ENCODE measurements around the gene EHD1.

The EHD1 gene

DNA sequence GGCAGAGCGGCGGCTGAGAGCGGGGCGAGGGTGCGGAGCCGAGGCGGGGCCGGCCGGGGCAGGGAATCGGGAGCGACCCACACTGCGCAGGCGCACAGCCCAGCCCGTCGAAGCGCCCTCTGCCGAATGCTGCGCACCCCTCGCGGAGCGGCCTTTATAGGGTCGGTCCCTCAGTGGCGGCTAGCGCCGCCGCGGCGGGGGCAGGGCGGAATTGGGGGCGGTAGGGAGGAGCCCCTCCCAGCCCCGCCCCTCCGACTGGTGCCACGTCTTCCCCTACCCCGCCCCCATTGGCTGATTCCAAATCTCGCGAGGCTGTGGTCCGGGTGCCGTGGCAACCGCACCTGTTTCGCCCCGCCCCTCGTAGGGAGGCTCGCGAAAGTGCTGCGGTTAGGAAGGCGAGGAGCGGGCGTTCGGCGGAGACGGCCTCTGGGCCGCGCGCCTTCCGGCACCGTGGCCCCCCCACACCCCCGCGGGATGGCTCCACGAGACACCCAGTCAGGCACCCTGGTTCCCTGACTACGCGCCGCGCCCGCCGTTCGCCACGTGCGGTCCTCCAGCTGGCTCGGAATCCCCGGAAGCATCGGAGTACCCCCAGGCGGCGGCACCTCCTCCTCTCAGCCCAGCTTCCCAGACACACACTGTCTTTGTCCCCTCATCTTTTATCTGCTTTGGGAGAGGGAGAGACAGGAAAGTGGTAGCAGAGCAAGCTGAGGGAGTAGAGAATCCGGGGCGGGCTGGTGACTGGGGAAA lies at the start of gene EHD1:
EHD1 (minus strand) TSS at position 128 of the 750 bp plus-strand sequence. CDS start 157 bp downstream, outside the sequence.
- peaks cover 10% of the 10 kb centered on the region for H3K36me3 ChIP-seq (ENCODE audit: control insufficient read depth, insufficient read depth, low read length)
- peak within 1 kb of the TSS; percentile 99 for H3K4me3 ChIP-seq (replicated peaks; ENCODE audit: low read depth, low read length)
- TF ChIP-seq CTCF (IDR thresholded peaks at IDR 0.05; ENCODE audit: insufficient read depth, low read length, poor library complexity, severe bottlenecking): peak; percentile 48
- H3K27me3 ChIP-seq (replicated peaks; ENCODE audit: control insufficient read depth, insufficient read depth, low read length): no peaks in the 10 kb centered on the region
- DNase-seq (ENCODE audit: extremely low read depth, insufficient read length): peak; percentile 99

- no peak for DNase-seq (ENCODE audit: extremely low read depth, insufficient read length)
- no peak for TF ChIP-seq CTCF (IDR thresholded peaks at IDR 0.05; ENCODE audit: insufficient read depth, low read length, poor library complexity, severe bottlenecking)
- Histone ChIP-seq H3K4me3 (replicated peaks; ENCODE audit: low read depth, low read length) (no peak overlapping the region), H3K36me3 (ENCODE audit: control insufficient read depth, insufficient read depth, low read length) (peaks cover 17% of the 10 kb centered on the region), H3K27me3 (replicated peaks; ENCODE audit: control insufficient read depth, insufficient read depth, low read length) (no peaks in the 10 kb centered on the region)
Observed at GRCh38 chr11:64926689-64927088, 48.3 kb upstream of the EHD1 start.

DNA sequence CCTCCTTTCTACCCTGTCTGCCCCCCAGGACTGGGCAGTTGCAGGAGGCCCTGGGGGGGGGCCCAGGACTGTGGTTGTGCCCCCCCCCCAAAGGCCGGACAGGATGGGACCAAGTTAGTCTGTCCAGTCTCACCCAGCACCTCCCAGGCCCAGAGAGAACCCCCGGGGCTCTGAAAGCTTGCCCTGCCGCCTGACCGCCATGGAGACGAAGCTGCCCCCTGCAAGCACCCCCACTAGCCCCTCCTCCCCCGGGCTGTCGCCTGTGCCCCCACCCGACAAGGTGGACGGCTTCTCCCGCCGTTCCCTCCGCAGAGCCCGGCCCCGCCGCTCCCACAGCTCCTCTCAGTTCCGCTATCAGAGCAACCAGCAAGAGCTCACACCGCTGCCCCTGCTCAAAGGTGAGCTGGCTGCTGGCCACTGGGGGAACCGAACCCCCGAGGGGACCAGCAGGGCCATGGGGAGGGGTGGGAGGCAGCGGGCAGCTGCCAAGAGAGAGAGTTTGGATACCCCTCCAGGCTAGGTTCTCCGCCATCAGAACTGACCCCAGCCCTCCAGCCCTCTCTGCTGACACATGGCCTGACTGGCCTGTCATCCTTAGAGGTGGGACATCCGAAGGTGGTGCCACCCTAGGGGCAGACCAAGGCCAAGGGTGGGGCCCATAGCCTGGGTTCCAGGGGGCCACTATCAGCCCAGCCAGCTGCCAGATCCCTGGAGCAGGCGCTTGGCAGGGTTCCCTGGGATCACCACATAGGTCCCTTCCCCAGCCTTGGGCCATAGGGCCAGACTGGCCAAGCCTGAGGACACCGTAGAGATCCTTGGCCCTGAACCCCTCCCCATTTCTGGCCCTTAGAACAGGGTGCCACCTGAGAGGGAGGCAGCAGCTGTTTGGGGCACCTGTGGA lies 47.4 kb upstream of the EHD1 start:
- no peak for TF ChIP-seq CTCF (IDR thresholded peaks at IDR 0.05; ENCODE audit: insufficient read depth, low read length, poor library complexity, severe bottlenecking)
- Histone ChIP-seq H3K36me3 (ENCODE audit: control insufficient read depth, insufficient read depth, low read length) (peaks cover 11% of the 10 kb centered on the region), H3K27me3 (replicated peaks; ENCODE audit: control insufficient read depth, insufficient read depth, low read length) (no peaks in the 10 kb centered on the region), H3K4me3 (replicated peaks; ENCODE audit: low read depth, low read length) (peak overlapping the region; percentile 72; the same call in 1 of the 2 replicates)
- no peak for DNase-seq (ENCODE audit: extremely low read depth, insufficient read length)

GRCh38 chr11:64924910-64925284 lies 46.5 kb upstream of the EHD1 start:
- no peak for TF ChIP-seq CTCF (IDR thresholded peaks at IDR 0.05; ENCODE audit: insufficient read depth, low read length, poor library complexity, severe bottlenecking)

GRCh38 chr11:64923944-64924909 lies 45.8 kb upstream of the EHD1 start, which contains the start of gene PPP2R5B:
TSS of gene PPP2R5B (plus strand) at chr11:64924689. CDS start at chr11:64925735, 1,046 bp downstream.
- H3K4me3 ChIP-seq (replicated peaks; ENCODE audit: low read depth, low read length): peak within 1 kb of the TSS; percentile 72
- no peak for TF ChIP-seq CTCF (IDR thresholded peaks at IDR 0.05; ENCODE audit: insufficient read depth, low read length, poor library complexity, severe bottlenecking)

More at GRCh38 chr11:64924910-64925284, 46.5 kb upstream of the EHD1 start:
- Histone ChIP-seq H3K4me3 (replicated peaks; ENCODE audit: low read depth, low read length) (peak overlapping the region; percentile 72), H3K36me3 (ENCODE audit: control insufficient read depth, insufficient read depth, low read length) (peaks cover 6% of the 10 kb centered on the region), H3K27me3 (replicated peaks; ENCODE audit: control insufficient read depth, insufficient read depth, low read length) (no peaks in the 10 kb centered on the region)
- no peak for DNase-seq (ENCODE audit: extremely low read depth, insufficient read length)

More at GRCh38 chr11:64923944-64924909, 45.8 kb upstream of the EHD1 start, which contains the start of gene PPP2R5B:
- H3K36me3 ChIP-seq (ENCODE audit: control insufficient read depth, insufficient read depth, low read length): peaks cover 6% of the 10 kb centered on the region
- peak; percentile 88 for DNase-seq (ENCODE audit: extremely low read depth, insufficient read length)
- H3K27me3 ChIP-seq (replicated peaks; ENCODE audit: control insufficient read depth, insufficient read depth, low read length): no peaks in the 10 kb centered on the region

All from GM06990 (cell line).